Keratinocyte (primary cell): ENCODE data around the gene ALDH7A1. TPM values are rescaled to one million over a fixed set of nuclear protein-coding genes. Genes with fewer than 3 reads are reported as not detected.

Experiments used
- DNase-seq: peaks from one replicate; pipeline ENCODE4 v3.0.0-alpha.2; 2011; ENCODE audit warnings: low read depth, missing footprints, low spot score
- FAIRE-seq: peaks from 2 replicates; lab custom pipeline; 2011; peaks lifted over from hg19 to GRCh38; lab: Jason Lieb, UNC
- H2AFZ ChIP-seq: 2 replicates; pipeline ENCODE4 v1.6.0; 2012; ENCODE audit warnings: low read length, control low read depth, inconsistent platforms; ENCODE audit not compliant: control insufficient read depth
- H3K27ac ChIP-seq: 2 replicates; pipeline ENCODE4 v1.5.1; 2011; ENCODE audit warnings: low read length; ENCODE audit not compliant: control insufficient read depth, insufficient read depth
- H3K27me3 ChIP-seq: 3 replicates; pipeline ENCODE4 v1.6.0; 2011; ENCODE audit warnings: low read length; ENCODE audit not compliant: control insufficient read depth, insufficient read depth; ENCODE audit errors: extremely low read depth
- H3K36me3 ChIP-seq, 2 experiments: 2 replicates in 1 of 2; 3 replicates in 1 of 2; pipeline ENCODE4 v1.5.1; 2011; ENCODE audit warnings: low read length in 2 of 2, mild to moderate bottlenecking in 1 of 2; ENCODE audit not compliant: control insufficient read depth in 2 of 2, insufficient read depth in 2 of 2; ENCODE audit errors: extremely low read depth in 1 of 2
- H3K4me1 ChIP-seq: 3 replicates; pipeline ENCODE4 v1.5.1; 2011; ENCODE audit warnings: low read length; ENCODE audit not compliant: control insufficient read depth, insufficient read depth; ENCODE audit errors: extremely low read depth
- H3K4me2 ChIP-seq: 3 replicates; pipeline ENCODE4 v1.6.0; 2011; ENCODE audit warnings: low read depth, low read length; ENCODE audit not compliant: control insufficient read depth, insufficient read depth; ENCODE audit errors: extremely low read depth
- H3K4me3 ChIP-seq, 3 experiments: fragments of 200-600 bp in 1 of 3; sonication (generic) in 1 of 3; 2 replicates in 2 of 3; 3 replicates in 1 of 3; pipeline ENCODE4 v1.5.1; 2011 to 2016; ENCODE audit warnings: low read length in 3 of 3, mild to moderate bottlenecking in 3 of 3, control low read depth in 2 of 3, inconsistent platforms in 1 of 3, low read depth in 1 of 3, mixed read lengths in 1 of 3, mixed run types in 1 of 3, moderate library complexity in 1 of 3; ENCODE audit not compliant: control insufficient read depth in 2 of 3, insufficient read depth in 2 of 3; ENCODE audit errors: extremely low read depth in 1 of 3
- H3K79me2 ChIP-seq: 2 replicates; pipeline ENCODE4 v1.6.0; 2012; ENCODE audit warnings: low read length; ENCODE audit not compliant: control insufficient read depth, insufficient read depth
- H3K9ac ChIP-seq: 3 replicates; pipeline ENCODE4 v1.6.0; 2011; ENCODE audit warnings: low read length; ENCODE audit not compliant: control insufficient read depth, insufficient read depth; ENCODE audit errors: extremely low read depth
- H3K9me1 ChIP-seq: 3 replicates; pipeline ENCODE4 v1.6.0; 2011; ENCODE audit warnings: low read length; ENCODE audit not compliant: control insufficient read depth, insufficient read depth; ENCODE audit errors: extremely low read depth
- H3K9me3 ChIP-seq: 2 replicates; pipeline ENCODE4 v1.5.1; 2012; ENCODE audit warnings: low read depth, low read length; ENCODE audit not compliant: control insufficient read depth
- H4K20me1 ChIP-seq: 3 replicates; pipeline ENCODE4 v1.6.0; 2011; ENCODE audit warnings: low read length; ENCODE audit not compliant: control insufficient read depth, insufficient read depth; ENCODE audit errors: extremely low read depth
- CTCF ChIP-seq, 3 experiments: IDR thresholded peaks in 1 of 3; conservative IDR thresholded peaks in 1 of 3; optimal IDR thresholded peaks in 1 of 3; 2 replicates in 2 of 3; 3 replicates in 1 of 3; pipeline versions ENCODE3 to v1.5.1; 2011; ENCODE audit warnings: low read length in 3 of 3, mild to moderate bottlenecking in 3 of 3, moderate library complexity in 2 of 3, control low read depth in 1 of 3, inconsistent platforms in 1 of 3; ENCODE audit not compliant: insufficient read depth in 2 of 3; ENCODE audit errors: extremely low read depth in 1 of 3
- EZH2 ChIP-seq: IDR thresholded peaks from one replicate; pipeline ENCODE4 v1.6.1; 2012; ENCODE audit warnings: inconsistent platforms, mild to moderate bottlenecking, low read length, moderate library complexity
- dilution Hi-C: fragments of 300-500 bp; cut with MboI; formaldehyde crosslinking; loops from one replicate; pipeline ENCODE4 v1.7.0; 2020; ENCODE audit warnings: low sequenced_read_pairs; ENCODE audit not compliant: extremely low pct_ligation_motif_present
- polyA plus RNA-seq, 5 experiments: library from polyadenylated mRNA; depleted of rRNA in 3 of 5; stranded (reverse) in 3 of 5; stranded (forward) in 1 of 5; unstranded in 1 of 5; fragments of >200 nt; gene quantifications; 1 replicate in 1 of 5; 2 replicates in 3 of 5; 3 replicates in 1 of 5; pipeline versions ENCODE4 v1.2.1 to v1.2.3, GENCODE V29; 2011 to 2012; ENCODE audit warnings: missing spikeins in 2 of 5, low read depth in 1 of 5, low replicate concordance in 1 of 5

The ALDH7A1 gene
- polyA plus RNA-seq, 1 donor (not counting 4 experiments of a cell fraction or from before 2014, with no cell fraction given), result 183 TPM

GRCh38 chr5:126490167-126490940, 104.7 kb downstream of the ALDH7A1 start:
- Histone ChIP-seq H3K4me1 (peaks cover 6% of the 10 kb centered on the region), H3K9me3 (no peaks in the 10 kb centered on the region), H3K4me3 (no peak overlapping the region), H3K27me3 (no peaks in the 10 kb centered on the region), H3K79me2 (no peaks in the 10 kb centered on the region), H2AFZ (no peak overlapping the region), H3K9me1 (no peaks in the 10 kb centered on the region), H4K20me1 (no peaks in the 10 kb centered on the region), H3K4me2 (no peak overlapping the region), H3K9ac (peak overlapping the region; percentile 26), H3K27ac (no peak overlapping the region), H3K36me3 (peaks cover 39 to 44% of the 10 kb centered on the region in 2 experiments)
- dilution Hi-C loops, result no loop called here
- FAIRE-seq (no peak), DNase-seq (no peak)
- no peak for TF ChIP-seq EZH2
- TF ChIP-seq CTCF (optimal IDR thresholded peaks at IDR 0.05 in 1 of 3, IDR thresholded peaks at IDR 0.05 in 1 of 3, conservative IDR thresholded peaks at IDR 0.05 in 1 of 3; ENCODE audit: extremely low read depth in 1 of 3, insufficient read depth in 2 of 3, low read length in 3 of 3), result peak; percentile 47 to 63 (median 58)

- Histone ChIP-seq H3K4me1 (peaks cover 6% of the 10 kb centered on the region), H3K36me3 (peaks cover 39 to 47% of the 10 kb centered on the region in 2 experiments), H3K27me3 (no peaks in the 10 kb centered on the region), H3K9me3 (no peaks in the 10 kb centered on the region), H2AFZ (no peak overlapping the region), H3K4me2 (no peak overlapping the region), H4K20me1 (no peaks in the 10 kb centered on the region), H3K9me1 (no peaks in the 10 kb centered on the region), H3K79me2 (no peaks in the 10 kb centered on the region), H3K4me3 (no peak overlapping the region), H3K27ac (no peak overlapping the region), H3K9ac (no peak overlapping the region)
- TF ChIP-seq CTCF (optimal IDR thresholded peaks at IDR 0.05 in 1 of 3, IDR thresholded peaks at IDR 0.05 in 1 of 3, conservative IDR thresholded peaks at IDR 0.05 in 1 of 3; ENCODE audit: extremely low read depth in 1 of 3, insufficient read depth in 2 of 3, low read length in 3 of 3), result no peak
- no peak for TF ChIP-seq EZH2
- dilution Hi-C loops, result no loop called here
- no peak for FAIRE-seq
- no peak for DNase-seq
These were observed 106.5 kb downstream of the ALDH7A1 start for GRCh38 chr5:126488443-126489065.
